Neutrophil (primary cell): Measurements from ENCODE around the gene TNS3.

Experiments
- H3K27ac ChIP-seq: fragments of 200-600 bp; sonication (generic); 2 replicates; pipeline ENCODE4 v1.5.1; 2016; ENCODE audit warnings: mild to moderate bottlenecking, moderate library complexity
- H3K27me3 ChIP-seq: fragments of 200-600 bp; sonication (generic); 2 replicates; pipeline ENCODE4 v1.6.0; 2016; ENCODE audit warnings: mild to moderate bottlenecking
- H3K36me3 ChIP-seq: fragments of 200-600 bp; sonication (generic); 2 replicates; pipeline ENCODE4 v1.5.1; 2017
- H3K4me1 ChIP-seq, 2 experiments: fragments of 200-600 bp in 1 of 2; sonication (generic) in 1 of 2; 1 replicate in 1 of 2; 2 replicates in 1 of 2; pipeline versions ENCODE4 v1.5.1 to v1.6.1; 2013 to 2016; ENCODE audit warnings: low read depth in 1 of 2, low read length in 1 of 2, mild to moderate bottlenecking in 1 of 2, moderate library complexity in 1 of 2; ENCODE audit not compliant: control insufficient read depth in 1 of 2, insufficient read depth in 1 of 2
- H3K4me3 ChIP-seq, 2 experiments: fragments of 200-600 bp in 1 of 2; sonication (generic) in 1 of 2; 1 replicate in 1 of 2; 2 replicates in 1 of 2; pipeline ENCODE4 v1.5.1; 2013 to 2016; ENCODE audit warnings: low read depth in 1 of 2, low read length in 1 of 2, mild to moderate bottlenecking in 1 of 2, moderate library complexity in 1 of 2
- H3K9me3 ChIP-seq: fragments of 200-600 bp; sonication (generic); 2 replicates; pipeline ENCODE4 v1.5.1; 2016
- TF ChIP-seq, protein P1 (sequence below): fragments of 200-600 bp; sonication (generic); IDR thresholded peaks from 2 replicates; pipeline ENCODE4 v1.5.1; 2016; ENCODE audit warnings: antibody characterized with exemption

TNS3 gene

DNA sequence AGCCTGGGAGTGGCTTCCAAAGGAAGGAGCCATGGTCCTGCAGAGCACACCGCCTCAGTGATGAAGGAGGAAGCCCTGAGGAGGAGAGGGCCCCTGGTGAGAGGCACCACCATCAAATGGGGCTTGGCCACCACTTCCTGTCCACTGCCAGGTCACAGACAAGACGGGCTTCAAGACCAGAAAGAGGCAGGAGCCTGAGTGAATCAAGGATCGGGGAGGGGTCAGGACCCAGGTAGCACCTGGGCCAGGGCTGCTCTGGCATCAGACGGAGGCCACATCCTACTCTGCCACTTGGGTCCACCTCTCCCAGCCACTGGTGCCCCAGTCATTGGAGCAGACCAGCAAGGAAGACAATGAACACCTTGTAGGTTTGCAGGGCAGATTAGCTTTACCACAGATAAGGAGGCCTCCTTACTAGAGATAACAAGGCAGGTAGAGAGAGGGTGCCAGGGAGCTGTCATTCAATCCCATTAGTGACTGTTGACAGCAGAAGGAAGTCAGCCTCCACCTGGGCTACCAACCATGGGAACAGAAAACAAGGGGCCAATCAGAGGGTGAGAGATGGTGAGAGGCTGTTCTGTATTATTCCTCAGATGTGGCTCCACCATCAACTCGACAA is 143.4 kb downstream of the TNS3 start:
- TF ChIP-seq, protein P1, sequence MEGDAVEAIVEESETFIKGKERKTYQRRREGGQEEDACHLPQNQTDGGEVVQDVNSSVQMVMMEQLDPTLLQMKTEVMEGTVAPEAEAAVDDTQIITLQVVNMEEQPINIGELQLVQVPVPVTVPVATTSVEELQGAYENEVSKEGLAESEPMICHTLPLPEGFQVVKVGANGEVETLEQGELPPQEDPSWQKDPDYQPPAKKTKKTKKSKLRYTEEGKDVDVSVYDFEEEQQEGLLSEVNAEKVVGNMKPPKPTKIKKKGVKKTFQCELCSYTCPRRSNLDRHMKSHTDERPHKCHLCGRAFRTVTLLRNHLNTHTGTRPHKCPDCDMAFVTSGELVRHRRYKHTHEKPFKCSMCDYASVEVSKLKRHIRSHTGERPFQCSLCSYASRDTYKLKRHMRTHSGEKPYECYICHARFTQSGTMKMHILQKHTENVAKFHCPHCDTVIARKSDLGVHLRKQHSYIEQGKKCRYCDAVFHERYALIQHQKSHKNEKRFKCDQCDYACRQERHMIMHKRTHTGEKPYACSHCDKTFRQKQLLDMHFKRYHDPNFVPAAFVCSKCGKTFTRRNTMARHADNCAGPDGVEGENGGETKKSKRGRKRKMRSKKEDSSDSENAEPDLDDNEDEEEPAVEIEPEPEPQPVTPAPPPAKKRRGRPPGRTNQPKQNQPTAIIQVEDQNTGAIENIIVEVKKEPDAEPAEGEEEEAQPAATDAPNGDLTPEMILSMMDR = no peak
- Histone ChIP-seq H3K4me3 (no peak overlapping the region), H3K36me3 (no peaks in the 10 kb centered on the region), H3K27ac (no peak overlapping the region), H3K27me3 (no peaks in the 10 kb centered on the region), H3K9me3 (no peaks in the 10 kb centered on the region), H3K4me1 (no peaks in the 10 kb centered on the region)

DNA sequence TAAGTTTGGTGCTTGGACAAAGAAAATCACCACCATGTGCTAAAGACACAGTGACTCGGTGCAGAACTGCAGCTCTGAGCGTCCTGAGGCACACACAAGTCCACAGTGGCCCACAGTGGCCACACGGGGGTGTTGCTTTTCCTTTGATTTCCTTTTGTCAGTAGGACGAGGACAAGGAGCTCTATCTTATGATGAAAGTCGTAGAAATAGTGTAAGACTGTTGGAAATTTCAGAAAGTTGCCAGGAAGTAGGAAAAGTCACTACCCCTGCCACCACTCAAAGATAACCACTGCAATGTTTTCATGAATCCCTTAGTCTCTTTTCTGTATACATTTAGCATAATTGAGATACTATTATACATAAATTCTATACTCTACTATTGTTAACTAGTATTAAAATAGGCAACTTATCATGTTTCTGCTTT is 146.0 kb downstream of the TNS3 start:
- H3K4me3 ChIP-seq = no peak overlapping the region
- TF ChIP-seq, protein P1 = no peak
- no peaks in the 10 kb centered on the region for H3K9me3 ChIP-seq
- H3K4me1 ChIP-seq = no peaks in the 10 kb centered on the region
- no peaks in the 10 kb centered on the region for H3K27me3 ChIP-seq
- H3K36me3 ChIP-seq = no peaks in the 10 kb centered on the region
- no peak overlapping the region for H3K27ac ChIP-seq

DNA sequence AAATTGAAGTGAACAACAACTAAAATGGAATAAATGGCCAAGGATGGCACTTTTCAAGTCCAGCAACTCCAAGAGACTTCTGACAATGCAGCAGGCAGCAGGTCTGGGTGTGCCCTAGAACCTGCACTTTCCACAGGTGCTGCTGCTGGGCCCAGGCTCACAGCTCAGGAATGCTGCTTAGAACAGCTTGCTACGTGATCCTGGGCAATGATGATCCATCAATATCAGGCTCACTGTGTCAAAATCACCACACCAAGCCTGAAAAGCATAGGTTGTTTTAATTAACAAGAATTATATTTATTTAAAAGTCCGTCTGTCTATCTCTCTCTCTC is 148.4 kb downstream of the TNS3 start:
- H3K27me3 ChIP-seq = no peaks in the 10 kb centered on the region
- no peaks in the 10 kb centered on the region for H3K36me3 ChIP-seq
- no peaks in the 10 kb centered on the region for H3K4me1 ChIP-seq
- TF ChIP-seq, protein P1 = no peak
- H3K4me3 ChIP-seq = no peak overlapping the region
- no peak overlapping the region for H3K27ac ChIP-seq
- H3K9me3 ChIP-seq = no peaks in the 10 kb centered on the region

DNA sequence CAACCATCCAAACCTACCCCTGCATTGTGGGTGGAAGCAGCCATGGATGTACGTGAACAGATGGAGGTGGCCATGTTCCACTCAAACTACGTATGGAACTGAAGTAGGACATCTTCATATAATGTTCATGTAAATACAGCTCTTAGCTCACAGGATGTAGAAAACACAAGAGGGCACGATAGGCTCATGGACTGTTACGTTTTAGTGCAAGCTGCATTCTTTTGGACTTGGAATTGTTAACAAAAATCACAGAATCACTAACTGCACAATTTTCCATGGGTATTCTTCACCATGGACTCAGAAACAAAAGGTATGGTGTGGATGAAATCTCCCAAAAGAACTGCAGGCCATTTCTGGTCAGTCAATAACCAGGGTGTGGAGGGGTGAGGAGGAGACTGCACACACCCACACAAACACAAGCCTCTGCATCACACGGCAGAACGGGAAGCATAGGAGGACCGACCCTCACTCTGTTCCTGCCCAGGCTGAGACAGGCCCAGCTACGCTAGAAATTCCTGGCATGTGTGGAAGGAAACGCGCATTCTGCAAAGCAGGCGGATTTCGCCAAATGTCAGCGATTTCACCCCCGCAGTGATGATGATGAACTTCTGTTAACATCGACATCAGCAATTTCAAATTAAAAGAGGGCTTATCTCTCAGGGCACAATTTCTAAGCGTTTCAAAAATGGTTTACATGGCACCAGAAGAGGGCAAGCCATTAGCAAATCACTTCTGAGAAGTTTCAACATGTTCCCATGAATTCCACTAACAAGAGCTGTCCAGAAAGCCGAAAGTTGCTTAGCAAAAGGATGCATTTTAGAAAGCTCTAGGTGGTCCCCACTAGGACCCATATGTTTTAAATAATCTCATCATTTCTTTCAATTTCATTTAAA is 149.0 kb downstream of the TNS3 start:
- Histone ChIP-seq H3K4me3 (no peak overlapping the region), H3K27ac (no peak overlapping the region), H3K4me1 (no peaks in the 10 kb centered on the region), H3K36me3 (no peaks in the 10 kb centered on the region), H3K9me3 (no peaks in the 10 kb centered on the region), H3K27me3 (no peaks in the 10 kb centered on the region)
- TF ChIP-seq, protein P1 = no peak

DNA sequence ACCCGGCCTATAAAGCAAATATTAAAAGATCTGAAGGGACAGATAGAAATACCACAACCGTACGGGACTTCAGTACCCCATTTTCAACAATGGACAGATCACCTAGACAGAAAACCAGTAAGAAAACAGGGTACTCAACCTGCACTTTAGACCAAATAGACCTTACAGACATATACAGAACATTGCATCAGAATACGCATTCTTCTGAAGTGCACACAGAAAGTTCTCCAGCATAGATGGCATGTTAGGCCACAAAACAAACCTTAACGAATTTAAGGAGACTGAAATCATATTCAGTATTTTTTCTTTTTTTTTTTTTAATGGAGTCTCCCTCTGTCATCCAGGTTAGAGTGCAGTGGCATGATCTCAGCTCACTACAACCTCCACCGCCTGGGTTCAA is 151.5 kb downstream of the TNS3 start:
- Histone ChIP-seq H3K4me3 (no peak overlapping the region), H3K27ac (no peak overlapping the region), H3K4me1 (no peaks in the 10 kb centered on the region), H3K27me3 (no peaks in the 10 kb centered on the region), H3K9me3 (no peaks in the 10 kb centered on the region), H3K36me3 (no peaks in the 10 kb centered on the region)
- TF ChIP-seq, protein P1 = no peak
